ENCODE data around the gene LRP3. TPM values are rescaled to one million over a fixed set of nuclear protein-coding genes. Genes with fewer than 3 reads are reported as not detected.
A peak's percentile ranks its signal among the peaks of the same experiment; 100 is the strongest.
"Not testable (repeated sequence)": the region's sequence is repeated elsewhere in the genome, so short reads cannot be mapped to it uniquely, and the experiment has no call there.

The LRP3 gene
- total and polyA plus RNA-seq, 8 donors: 18.1 to 33.5 (median 25.2) TPM

DNA sequence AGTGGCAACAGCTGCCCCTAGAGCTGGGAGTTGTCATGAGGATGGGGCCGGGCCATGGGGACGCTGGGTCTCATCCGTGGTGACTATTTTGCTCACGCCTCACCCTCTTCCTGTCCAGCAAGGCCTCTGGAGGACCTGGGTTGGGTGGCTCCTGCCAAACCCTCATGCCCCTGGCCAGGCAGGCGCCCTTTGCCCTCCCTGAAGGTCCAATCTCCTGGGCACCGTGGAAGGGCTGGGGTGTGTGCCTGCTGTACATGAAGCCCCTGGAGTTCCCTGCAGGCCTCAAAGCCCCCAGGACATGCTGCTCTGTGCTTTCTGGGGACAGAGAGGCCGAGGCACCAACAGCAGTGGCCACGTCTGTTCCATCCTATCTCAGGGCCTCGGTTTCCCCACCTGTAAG lies 13.8 kb downstream of the LRP3 start:
- H3K27ac ChIP-seq: no peak overlapping the region
- TF ChIP-seq, protein P1, sequence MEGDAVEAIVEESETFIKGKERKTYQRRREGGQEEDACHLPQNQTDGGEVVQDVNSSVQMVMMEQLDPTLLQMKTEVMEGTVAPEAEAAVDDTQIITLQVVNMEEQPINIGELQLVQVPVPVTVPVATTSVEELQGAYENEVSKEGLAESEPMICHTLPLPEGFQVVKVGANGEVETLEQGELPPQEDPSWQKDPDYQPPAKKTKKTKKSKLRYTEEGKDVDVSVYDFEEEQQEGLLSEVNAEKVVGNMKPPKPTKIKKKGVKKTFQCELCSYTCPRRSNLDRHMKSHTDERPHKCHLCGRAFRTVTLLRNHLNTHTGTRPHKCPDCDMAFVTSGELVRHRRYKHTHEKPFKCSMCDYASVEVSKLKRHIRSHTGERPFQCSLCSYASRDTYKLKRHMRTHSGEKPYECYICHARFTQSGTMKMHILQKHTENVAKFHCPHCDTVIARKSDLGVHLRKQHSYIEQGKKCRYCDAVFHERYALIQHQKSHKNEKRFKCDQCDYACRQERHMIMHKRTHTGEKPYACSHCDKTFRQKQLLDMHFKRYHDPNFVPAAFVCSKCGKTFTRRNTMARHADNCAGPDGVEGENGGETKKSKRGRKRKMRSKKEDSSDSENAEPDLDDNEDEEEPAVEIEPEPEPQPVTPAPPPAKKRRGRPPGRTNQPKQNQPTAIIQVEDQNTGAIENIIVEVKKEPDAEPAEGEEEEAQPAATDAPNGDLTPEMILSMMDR (IDR thresholded peaks at IDR 0.05): no peak
- no peaks in the 10 kb centered on the region for H3K9me3 ChIP-seq
- DNase-seq (peak in 1 of 4 donors; percentile 50), ATAC-seq (no peak)
- H3K27me3 ChIP-seq: no peaks in the 10 kb centered on the region
- intact Hi-C loops (cut with DNase I): no loop called here
- peaks cover 0 to 43% of the 10 kb centered on the region in 2 donors for H3K36me3 ChIP-seq
- H3K4me1 ChIP-seq: no peaks in the 10 kb centered on the region
- H3K4me3 ChIP-seq: no peak overlapping the region

DNA sequence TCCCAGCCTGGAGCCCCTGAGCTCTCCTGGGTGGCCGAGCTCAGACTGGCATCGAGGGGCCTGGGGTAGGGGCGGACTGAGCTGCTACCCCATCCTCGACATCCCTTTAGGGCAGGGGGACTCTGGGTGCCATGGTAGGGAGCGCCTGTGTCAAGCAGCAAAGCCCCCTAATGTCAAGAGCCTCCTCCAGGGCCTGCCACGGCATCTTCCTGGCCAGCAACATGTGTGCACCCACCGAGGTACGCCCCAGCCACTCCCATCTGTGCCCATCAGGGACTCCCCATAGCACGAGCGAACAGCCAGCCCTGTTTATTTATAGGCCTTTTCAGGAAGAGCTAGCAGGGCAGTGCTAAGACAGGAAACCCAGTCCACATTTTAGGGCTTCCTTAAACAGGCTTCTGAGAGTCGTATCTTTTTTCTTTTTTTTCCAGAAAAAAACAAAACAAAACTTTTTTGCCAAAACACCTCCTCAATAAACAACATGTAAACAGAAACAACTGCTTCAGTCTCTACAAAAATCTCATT lies 14.3 kb downstream of the LRP3 start:
- ATAC-seq: no peak
- Histone ChIP-seq H3K27me3 (no peaks in the 10 kb centered on the region), H3K4me3 (no peak overlapping the region), H3K9me3 (no peaks in the 10 kb centered on the region), H3K27ac (no peak overlapping the region), H3K4me1 (no peaks in the 10 kb centered on the region), H3K36me3 (peaks cover 0 to 38% of the 10 kb centered on the region in 2 donors)
- TF ChIP-seq, protein P1 (IDR thresholded peaks at IDR 0.05): no peak
- intact Hi-C loops (cut with DNase I): no loop called here
- peak in 1 of 4 donors; percentile 61 for DNase-seq

DNA sequence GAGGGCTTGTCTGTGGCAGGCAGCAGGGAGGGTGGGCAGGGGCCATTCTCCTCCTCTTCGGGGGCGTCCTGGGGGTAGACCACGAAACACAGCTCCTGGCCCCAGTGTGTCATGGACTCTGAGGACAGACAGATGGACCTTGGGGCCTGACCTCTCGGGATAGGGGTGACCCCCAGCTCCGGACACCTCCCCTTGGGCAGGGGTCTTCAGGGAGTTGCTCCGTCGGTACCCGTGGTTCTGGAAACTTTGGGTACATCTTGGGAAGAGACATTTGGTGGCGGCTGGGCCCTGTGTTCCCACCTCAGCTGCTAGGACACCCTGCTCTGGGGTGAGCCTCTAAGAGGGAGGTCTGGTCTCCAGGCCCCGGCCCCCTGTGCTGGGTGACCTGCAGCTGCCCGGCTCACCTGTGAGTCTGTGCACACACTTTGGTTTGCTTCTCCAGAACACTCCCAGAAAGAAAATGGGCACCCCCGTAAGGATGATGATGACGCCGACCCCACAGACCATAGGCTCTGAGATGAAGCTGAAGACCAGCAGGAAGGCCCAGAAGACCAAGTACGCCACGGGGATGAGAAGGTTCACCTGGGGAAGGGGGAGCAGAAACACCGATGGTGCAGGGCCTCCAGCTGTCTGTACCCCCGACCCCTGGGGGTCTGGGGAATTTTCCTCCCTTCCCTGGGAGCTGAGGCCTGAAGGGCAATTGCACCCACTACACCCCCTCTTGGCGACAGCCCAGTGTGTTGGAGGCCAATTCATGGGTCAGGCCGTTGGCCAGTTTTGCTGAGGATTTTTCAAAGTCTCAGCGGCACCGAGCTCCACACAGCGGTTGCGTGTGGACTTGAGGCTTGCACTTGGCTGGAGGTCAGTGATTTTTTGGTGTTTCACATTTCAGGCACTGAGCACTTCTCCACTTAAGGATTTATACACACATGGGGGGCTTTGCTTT lies 15.0 kb downstream of the LRP3 start:
- Histone ChIP-seq H3K27ac (no peak overlapping the region), H3K27me3 (peaks cover 0 to 6% of the 10 kb centered on the region in 2 donors), H3K4me3 (no peak overlapping the region), H3K9me3 (no peaks in the 10 kb centered on the region), H3K36me3 (peaks cover 0 to 37% of the 10 kb centered on the region in 2 donors), H3K4me1 (no peaks in the 10 kb centered on the region)
- intact Hi-C loops (cut with DNase I): no loop called here
- DNase-seq (peak in 1 of 4 donors; percentile 59), ATAC-seq (no peak)
- TF ChIP-seq, protein P1 (IDR thresholded peaks at IDR 0.05): no peak

DNA sequence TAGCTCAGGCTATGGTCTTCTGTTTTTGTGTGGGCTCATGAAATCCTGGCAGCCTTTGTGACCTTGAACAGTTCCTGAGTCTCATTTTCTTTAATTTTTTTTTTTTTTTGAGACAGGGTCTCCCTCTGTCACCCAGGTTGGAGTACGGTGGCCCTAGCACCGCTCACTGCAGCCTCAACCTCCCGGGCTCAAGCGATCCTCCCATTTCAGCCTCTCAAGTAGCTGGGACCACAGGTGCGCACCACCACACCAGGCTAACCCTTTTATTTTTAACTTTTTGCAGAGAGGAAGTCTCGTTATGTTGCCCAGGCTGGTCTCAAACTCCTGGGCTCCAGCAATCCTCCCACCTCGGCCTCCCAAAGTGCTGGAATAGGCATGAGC lies 15.7 kb downstream of the LRP3 start:
- ATAC-seq; intact Hi-C loops (cut with DNase I); H3K4me1 ChIP-seq; H3K27me3 ChIP-seq; H3K27ac ChIP-seq; H3K9me3 ChIP-seq; H3K4me3 ChIP-seq: not testable (repeated sequence)
- DNase-seq: peak in 1 of 4 donors; percentile 8
- H3K36me3 ChIP-seq: peaks cover 0 to 33% of the 10 kb centered on the region in 2 donors

DNA sequence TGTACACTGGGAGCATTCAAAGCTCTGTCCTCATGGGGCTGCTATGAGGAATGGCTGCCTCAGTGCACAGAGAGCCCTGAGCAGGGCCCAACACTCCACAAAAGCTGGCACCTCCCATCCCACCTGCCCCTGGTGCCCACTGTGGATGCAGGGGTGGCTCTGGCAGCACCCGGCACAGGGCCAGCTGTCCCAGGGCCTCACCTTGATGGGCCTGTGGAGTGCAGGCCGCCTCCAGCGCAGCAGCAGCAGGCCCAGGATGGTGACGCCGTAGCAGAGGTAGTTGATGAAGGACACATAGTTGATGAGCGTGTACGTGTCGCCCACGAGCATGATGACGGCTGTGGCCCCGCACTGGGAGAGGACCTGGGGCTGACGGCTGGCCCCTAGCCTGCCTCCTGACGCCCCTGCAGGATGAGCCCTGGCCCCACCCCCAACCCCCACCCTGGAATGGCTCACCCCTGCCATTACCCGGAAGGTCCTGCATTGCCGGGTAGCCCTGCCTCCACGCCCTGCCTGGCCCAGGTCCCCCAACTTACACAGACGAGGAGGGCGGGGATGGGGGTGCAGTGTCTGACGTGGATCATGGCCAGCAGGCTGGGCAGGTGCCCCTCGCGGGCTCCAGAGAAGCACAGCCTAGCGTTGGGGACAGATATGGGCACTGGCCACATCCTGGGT lies 16.3 kb downstream of the LRP3 start:
- Histone ChIP-seq H3K27me3 (peaks cover 0 to 8% of the 10 kb centered on the region in 2 donors), H3K4me3 (no peak overlapping the region), H3K36me3 (peaks cover 0 to 28% of the 10 kb centered on the region in 2 donors), H3K9me3 (no peaks in the 10 kb centered on the region), H3K4me1 (no peaks in the 10 kb centered on the region), H3K27ac (no peak overlapping the region)
- intact Hi-C loops (cut with DNase I): no loop called here
- TF ChIP-seq, protein P1 (IDR thresholded peaks at IDR 0.05): no peak
- ATAC-seq: no peak
- DNase-seq: peak in 1 of 4 donors; percentile 61

Data from left lung (tissue), 10 donors.